HG03521 (cell line): ENCODE results near the gene HNRNPK.

ENCODE experiments used
- ATAC-seq: cut with Tn5 transposase; IDR thresholded peaks from one replicate; pipeline ENCODE4 v1.9.1; 2021; ENCODE audit warnings: mild to moderate bottlenecking, moderate library complexity; ENCODE audit not compliant: unreplicated experiment

Gene HNRNPK

DNA sequence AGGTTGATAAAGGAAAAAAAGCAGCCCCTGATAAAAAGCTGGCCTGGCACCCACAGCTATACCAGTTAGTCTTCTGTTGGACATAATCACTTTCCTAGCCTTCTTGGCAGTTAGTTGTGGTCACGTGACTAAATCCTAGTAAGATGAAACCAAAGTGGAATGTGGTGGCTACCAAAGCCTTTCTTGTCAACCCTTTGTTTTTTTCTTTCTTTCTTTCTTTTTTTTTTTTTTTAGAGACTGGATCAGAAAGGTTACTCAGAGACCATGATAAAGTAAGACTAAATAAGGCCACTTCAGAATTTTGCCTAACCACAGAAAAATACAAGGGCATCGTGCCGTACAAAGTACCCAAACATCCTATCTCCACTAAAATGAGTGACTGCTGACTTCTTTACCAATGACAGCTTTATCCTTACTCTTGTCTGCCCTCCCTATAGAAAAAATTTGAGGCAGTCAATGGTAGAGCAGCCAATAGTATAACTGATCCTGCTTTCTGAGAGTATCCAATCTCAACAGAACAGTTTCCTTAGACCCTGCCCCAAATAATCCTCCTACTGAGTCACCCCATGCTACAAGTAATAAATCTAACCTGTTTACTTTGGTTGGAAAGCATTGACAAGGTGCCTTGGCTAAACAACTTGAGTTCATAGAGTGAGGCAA is 44.6 kb downstream of the HNRNPK start:
- no peak for ATAC-seq

DNA sequence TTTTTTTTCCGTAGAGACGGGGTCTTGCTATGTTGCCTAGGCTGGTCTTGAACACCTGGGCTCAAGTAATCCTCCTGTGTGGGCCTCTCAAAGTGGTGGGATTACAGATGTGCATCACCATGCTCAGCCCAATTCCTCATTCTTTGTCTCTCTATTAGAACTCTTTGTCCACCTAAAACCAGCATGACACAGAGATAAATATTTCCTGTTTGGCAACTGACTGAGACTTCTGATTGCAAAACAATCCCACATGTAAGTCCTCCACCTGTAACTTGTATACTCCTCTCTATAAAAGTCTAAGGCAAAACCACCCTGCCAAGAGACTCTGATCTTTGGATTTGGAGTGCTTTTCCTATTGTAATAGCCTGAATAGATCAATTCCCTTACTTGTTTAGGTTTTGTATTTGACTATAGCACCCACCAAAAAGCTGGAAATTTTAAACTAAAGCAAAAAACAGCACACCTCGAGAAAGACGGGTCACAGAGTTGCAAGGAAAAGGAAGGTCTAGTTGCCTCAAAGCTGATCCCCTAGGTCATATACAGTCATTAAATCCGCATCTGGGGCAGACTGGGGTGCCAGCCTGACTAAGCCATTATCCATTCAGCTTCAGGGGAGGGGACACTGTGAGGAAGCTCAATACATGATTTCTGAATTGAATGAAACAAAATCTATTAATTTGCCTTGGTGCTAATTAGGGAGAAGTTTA is 45.3 kb downstream of the HNRNPK start:
- no peak for ATAC-seq

DNA sequence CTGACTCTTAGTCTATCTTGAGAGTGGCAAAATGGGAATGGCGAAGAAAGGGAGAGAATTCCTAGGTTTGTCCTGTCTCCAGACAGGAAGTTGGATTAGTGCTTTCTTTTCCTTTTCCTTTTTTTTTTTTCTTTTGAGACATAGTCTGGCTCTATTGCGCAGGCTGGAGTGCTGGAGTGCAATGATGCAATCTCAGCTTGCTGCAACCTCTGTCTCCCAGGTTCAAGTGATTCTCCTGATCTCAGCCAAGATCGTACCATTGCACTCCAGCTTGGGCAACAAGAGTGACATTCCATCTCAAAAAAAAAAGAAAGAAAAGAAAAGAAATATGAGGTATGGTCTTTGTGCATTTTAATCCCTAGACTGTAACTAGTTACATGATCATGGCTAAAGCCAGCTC is 46.2 kb downstream of the HNRNPK start:
- ATAC-seq, result no peak

DNA sequence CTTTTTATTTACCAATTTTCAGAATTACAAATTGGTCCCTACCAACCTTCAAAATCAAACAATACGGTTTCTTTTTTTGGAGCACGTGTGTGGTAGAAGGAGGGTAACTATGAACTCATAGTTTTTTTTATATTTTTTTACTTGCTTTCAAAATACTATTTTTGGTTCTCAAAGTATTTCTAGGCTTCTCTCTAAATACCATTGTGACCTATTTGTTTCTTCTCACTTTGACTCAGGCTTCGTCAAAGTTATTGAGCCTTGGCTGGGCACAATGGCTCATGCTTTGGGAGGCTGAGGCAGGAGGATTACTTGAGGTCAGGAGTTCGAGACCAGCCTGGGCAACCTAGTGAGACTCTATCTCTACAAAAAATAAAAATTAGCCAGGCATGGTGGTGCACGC is 47.2 kb downstream of the HNRNPK start:
- ATAC-seq, result no peak

DNA sequence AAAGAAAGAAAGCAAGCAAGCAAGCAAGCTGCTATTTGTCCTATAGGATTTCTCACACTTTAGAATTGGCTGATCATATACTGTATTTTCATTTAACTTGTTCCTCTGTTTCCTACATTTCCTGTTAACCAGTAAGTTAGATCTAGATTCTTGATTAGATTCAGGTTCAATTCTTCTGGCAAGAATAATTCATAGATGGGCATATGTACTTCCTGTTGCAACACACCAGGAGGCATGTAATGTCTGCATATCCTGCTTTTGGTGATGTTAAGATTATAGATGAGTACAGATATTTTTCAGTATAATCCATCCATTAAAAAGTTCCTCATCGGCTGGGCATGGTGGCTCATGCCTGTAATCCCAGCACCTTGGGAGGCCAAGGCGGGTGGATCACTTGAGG is 48.0 kb downstream of the HNRNPK start:
- ATAC-seq, result no peak

DNA sequence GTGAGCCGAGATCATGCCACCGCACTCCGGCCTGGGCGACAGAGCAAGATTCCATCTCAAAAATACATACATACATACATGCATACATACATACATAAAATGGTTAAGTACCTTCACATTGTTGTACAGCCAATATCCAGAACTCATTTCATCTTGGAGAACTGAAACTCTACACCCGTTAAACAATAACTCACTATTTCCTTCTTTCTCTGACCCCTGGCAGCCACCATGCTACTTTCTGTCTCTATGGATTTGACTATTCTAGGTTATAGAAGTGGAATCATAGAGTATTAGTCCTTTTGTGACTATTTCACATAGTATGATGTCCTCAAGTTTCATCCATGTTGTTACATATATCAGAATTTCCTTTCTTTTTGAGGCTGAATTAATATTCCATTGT is 49.1 kb downstream of the HNRNPK start:
- ATAC-seq, result no peak

DNA sequence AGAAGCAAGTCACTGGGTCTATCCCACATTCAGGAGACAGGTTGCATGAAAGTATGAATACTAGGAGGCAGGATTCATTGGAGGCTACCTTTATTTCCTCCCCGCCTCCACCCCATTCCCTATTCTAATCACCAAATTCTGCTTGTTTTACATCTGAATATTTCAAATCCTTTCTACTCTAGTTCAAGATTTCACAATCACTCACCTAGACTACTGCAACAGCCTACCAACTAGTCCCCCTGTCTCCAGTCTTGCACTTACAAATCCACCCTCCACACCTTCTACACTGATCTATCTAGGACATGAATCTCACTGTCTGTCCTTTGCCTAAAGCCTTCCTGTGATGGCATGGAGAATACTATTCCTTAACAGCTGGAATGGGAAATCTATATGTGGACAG is 52.4 kb downstream of the HNRNPK start:
- ATAC-seq, result no peak

DNA sequence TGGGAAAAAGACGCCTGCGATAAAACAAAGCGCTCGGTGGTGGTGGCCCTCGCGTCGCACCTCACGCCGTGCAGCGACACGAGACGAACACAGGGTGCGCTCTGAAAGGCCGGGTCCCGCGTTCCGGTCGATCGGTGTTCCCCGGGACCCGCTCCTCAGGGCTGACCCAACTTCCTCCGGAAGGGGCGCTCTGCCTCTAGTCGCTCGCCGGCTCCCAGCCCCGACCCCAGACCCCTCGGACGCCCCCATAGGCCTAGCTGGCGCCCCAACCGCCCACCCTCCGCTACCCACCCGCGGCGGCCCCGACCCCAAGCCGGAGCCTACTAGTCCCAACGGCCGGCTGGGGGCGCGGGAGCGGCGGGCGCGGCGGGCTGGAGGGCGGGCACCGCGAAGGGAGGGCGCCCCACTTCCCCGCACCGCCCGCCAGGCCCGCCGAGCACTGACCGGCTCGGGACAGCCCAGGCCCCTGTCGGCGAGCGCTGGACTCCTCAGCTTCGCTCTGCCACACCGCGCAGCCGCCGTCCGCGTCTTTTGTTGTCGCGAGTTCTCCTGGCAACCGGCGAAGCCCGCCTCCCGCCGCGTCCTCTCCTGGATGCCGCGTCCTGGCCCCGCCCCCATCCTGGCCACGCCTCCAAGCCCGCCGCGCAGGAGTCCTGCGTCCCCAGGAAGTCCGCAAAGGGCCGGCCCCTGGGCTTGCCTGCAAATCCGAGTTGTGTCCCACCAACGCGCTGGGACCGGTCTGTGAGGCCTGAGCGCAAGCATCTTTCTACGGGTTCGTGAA is 58.9 kb downstream of the HNRNPK start, which contains the start of gene KIF27:
Gene KIF27, minus strand, starts transcription at position 506 of the 781 bp plus-strand sequence. CDS start 5,841 bp downstream, outside the sequence.
- ATAC-seq, result peak; percentile 91

DNA sequence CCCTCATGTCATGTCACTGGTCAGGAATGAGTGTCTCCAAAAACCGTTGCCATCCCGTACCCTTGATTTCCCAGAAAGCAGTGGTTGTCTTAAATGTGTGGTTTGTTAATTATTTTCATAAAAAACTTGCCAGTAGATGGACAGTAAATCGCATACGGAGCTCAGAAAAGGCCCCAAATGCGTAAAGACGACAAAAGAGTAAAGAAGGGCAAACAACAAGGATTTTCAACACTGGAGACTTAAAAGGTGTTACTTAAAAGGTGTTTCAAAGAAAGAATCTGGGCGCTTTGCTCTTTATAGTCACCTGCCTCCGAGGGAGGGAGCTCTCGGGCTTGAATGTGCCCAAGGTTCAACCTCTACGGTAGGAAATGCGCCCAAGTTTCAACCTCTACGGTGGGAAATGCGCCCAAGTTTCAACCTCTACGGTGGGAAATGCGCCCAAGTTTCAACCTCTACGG is 59.5 kb downstream of the HNRNPK start:
- peak; percentile 20 for ATAC-seq

DNA sequence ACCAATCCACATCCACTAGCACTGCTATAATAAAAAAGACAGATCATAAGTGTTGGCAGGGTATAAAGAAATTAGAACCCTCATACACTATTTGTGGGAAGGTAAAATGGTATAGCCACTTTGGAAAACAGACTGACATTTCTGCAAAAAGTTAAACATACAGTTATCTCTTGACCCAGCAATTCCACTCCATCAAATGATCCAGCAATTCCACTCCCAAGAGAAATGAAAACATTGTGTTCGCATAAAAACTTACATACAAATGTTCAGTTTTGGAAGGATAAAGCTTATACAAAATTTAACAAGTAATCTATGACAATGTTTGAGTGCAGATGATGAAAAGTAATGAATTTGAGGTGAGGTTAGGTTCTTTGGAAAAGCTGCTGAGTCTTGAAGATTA is 60.9 kb downstream of the HNRNPK start:
- no peak for ATAC-seq
